ENCODE measurements around the gene BCL6. TPM values are rescaled to one million over a fixed set of nuclear protein-coding genes. Genes with fewer than 3 reads are reported as not detected.
"Not testable (repeated sequence)": the region's sequence is repeated elsewhere in the genome, so short reads cannot be mapped to it uniquely, and the experiment has no call there.

The BCL6 gene
- total RNA-seq, 4 donors from 2014 or later: 193 to 441 (median 282) TPM

DNA sequence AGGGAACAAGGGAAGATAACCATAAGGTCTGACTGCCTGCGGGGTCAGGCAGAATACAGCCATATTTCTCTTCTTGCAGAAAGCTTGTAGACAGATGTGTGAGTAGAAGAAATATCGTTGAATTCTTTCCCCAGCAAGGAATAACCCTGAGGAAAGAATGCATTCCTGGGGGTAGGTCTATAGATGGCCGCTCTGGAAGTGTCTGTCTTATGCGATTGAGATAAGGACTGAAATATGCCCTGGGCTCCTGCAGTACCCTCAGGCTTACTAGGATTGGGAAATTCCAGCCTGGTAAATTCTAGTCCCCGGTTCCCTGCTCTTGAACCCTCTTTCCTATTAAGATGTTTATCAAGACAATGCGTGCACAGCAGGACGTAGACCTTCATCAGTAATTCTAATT lies 59.3 kb downstream of the BCL6 start:
- DNase-seq (ENCODE audit: low spot score in 2 of 2): no peak
- TF ChIP-seq, protein P1, sequence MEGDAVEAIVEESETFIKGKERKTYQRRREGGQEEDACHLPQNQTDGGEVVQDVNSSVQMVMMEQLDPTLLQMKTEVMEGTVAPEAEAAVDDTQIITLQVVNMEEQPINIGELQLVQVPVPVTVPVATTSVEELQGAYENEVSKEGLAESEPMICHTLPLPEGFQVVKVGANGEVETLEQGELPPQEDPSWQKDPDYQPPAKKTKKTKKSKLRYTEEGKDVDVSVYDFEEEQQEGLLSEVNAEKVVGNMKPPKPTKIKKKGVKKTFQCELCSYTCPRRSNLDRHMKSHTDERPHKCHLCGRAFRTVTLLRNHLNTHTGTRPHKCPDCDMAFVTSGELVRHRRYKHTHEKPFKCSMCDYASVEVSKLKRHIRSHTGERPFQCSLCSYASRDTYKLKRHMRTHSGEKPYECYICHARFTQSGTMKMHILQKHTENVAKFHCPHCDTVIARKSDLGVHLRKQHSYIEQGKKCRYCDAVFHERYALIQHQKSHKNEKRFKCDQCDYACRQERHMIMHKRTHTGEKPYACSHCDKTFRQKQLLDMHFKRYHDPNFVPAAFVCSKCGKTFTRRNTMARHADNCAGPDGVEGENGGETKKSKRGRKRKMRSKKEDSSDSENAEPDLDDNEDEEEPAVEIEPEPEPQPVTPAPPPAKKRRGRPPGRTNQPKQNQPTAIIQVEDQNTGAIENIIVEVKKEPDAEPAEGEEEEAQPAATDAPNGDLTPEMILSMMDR (IDR thresholded peaks at IDR 0.05): no peak
- WGBS, 2 donors: 88 to 95% methylated on average over 7 of the region's 7 CpGs
- intact Hi-C loops (cut with DNase I; ENCODE audit: low total_unique reads): no loop called here
- no peak overlapping the region for H3K4me3 ChIP-seq (ENCODE audit: low read depth, poor library complexity, severe bottlenecking)

DNA sequence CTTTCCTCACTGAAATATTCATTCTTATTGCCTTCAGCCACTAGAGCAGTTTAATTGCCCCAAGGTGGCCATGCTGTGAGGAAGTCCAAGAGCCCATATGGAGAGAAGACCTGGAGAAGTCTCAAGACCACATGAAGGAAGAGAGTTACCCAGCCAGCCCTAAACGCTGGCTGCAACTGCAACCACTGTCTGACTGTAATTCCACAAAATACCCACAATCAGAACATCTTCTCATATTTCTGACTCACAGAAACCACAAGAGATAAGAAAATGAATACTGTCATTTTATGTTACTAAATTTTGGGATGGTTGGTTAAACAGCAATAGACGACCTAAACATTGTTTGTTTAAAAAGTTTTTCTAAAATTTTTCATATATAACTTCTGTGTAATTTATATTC lies 60.4 kb downstream of the BCL6 start:
- WGBS, 2 donors: 71 to 72% methylated on average over 2 of the region's 2 CpGs
- intact Hi-C loops (cut with DNase I; ENCODE audit: low total_unique reads): no loop called here
- H3K4me3 ChIP-seq (ENCODE audit: low read depth, poor library complexity, severe bottlenecking): no peak overlapping the region
- DNase-seq (ENCODE audit: low spot score in 2 of 2): no peak
- TF ChIP-seq POLR2A (IDR thresholded peaks at IDR 0.05): no peak
- TF ChIP-seq, protein P1 (IDR thresholded peaks at IDR 0.05): no peak

DNA sequence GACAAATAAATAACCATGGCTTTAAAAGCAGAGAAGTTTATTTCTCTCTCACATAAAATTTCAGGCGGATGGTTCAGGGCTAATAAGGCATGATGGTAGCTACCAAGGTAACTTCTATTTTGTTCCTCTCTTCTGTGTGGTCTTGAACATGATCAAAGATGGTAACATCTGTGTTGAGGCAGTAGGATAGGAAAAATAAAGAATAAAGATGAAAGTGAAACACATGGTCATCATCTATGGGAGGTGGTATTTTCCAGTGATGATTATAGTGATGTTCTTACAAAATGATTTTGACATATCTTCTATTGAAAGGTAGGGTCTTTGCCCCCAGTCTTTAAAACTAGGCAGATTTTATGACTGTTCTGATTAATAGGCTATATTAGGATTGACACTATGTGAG lies 60.8 kb downstream of the BCL6 start:
- no peak overlapping the region for H3K4me3 ChIP-seq (ENCODE audit: low read depth, poor library complexity, severe bottlenecking)
- no peak for DNase-seq (ENCODE audit: low spot score in 2 of 2)
- 80 to 90% methylated on average over 1 of the region's 1 CpG for WGBS, 2 donors
- no peak for TF ChIP-seq POLR2A (IDR thresholded peaks at IDR 0.05)
- TF ChIP-seq, protein P1 (IDR thresholded peaks at IDR 0.05): no peak
- intact Hi-C loops (cut with DNase I; ENCODE audit: low total_unique reads): no loop called here

DNA sequence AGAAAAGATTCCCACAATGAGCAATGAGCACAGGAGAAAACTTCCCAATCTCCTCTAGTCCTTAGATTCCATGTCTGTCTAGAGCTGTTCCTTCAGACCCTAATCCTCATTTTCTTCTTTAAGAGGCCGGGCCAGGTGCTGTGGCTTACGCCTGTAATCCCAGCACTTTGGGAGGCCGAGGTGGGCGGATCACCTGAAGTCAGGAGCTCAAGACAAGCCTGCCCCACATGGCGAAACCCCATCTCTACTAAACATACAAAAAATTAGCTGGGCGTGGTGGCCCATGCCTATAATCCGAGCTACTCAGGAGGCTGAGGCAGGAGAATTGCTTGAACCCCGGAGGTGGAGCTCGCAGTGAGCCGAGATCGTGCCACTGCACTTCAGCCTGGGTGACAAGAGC lies 63.5 kb downstream of the BCL6 start:
- intact Hi-C loops (cut with DNase I; ENCODE audit: low total_unique reads); H3K4me3 ChIP-seq (ENCODE audit: low read depth, poor library complexity, severe bottlenecking); DNase-seq (ENCODE audit: low spot score in 2 of 2): not testable (repeated sequence)
- 86 to 88% methylated on average over 11 of the region's 11 CpGs for WGBS, 2 donors

DNA sequence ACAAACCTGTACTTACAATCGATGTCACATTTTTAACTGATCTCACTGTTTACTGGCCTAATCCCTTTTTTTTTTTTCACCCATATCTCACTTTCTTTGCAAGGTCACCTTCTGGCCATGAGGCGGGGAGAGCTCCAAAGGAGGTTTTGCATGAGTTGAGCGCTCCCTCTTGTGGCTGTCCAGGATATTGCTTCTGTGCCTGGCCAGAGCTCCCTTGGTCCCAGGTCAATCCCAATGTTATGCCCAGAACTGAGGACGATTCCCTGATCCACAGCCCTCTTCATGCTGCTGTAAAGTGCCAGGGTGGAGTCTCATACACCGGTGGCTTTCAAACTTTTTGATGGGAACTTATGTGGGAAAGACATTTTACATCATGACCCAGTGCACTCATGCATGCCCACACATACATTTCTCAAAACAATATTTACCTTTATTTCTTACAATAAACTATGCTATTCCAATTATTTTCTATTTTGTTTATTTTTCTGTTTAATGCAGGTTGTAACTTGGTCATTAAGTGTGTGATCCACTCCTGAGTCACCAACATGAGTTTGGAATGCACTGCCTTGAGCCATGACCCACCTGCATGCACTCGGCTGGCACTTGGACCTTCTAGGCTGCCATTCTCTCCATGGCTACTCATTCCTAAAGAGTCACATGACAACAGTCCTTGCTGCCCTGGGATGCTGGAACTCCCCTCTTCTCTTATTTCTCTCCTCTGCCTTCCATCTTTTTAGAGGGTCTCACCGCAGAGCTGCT lies 65.5 kb downstream of the BCL6 start:
- H3K4me3 ChIP-seq (ENCODE audit: low read depth, poor library complexity, severe bottlenecking): no peak overlapping the region
- intact Hi-C loops (cut with DNase I; ENCODE audit: low total_unique reads): loop anchor here (5.0 kb wide), 1 partner anchor 358 kb away; no protein-coding TSS in a partner anchor
- 24 to 31% methylated on average over 7 of the region's 7 CpGs for WGBS, 2 donors
- DNase-seq (ENCODE audit: low spot score in 2 of 2): peak; percentile 55 to 92
- TF ChIP-seq POLR2A (IDR thresholded peaks at IDR 0.05): no peak
- TF ChIP-seq, protein P1 (IDR thresholded peaks at IDR 0.05): peak in 1 of 3 donors; percentile 71

DNA sequence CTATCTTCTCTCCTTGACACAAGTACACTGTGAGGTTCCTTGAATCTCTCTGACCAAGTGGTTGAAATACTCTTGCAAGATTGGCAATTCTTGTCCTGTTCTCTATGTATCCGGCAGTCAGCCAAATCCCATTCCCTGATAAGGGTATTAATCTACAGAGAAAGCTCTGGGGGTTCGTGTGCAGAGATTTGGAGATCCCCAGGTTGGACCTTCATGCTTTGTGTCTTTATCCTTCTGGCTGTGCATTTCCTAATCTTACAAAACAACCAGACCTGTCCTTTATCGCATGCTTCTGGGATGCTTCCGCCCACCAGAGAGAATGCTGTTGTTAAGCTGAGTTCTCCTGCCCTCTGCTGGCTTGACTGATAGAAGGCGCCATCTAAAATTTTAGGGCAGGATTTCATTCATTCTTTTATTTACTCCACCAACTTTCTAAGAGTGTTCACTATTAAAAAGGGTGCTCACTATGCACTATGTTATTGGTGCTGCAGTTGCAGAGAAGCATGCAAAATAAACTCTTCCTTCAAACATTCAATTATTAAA lies 66.5 kb downstream of the BCL6 start:
- no peak for DNase-seq (ENCODE audit: low spot score in 2 of 2)
- 27 to 29% methylated on average over 5 of the region's 5 CpGs for WGBS, 2 donors
- intact Hi-C loops (cut with DNase I; ENCODE audit: low total_unique reads): loop anchor here (5.0 kb wide), 1 partner anchor 356 kb away; no protein-coding TSS in a partner anchor
- H3K4me3 ChIP-seq (ENCODE audit: low read depth, poor library complexity, severe bottlenecking): no peak overlapping the region
- TF ChIP-seq, protein P1 (IDR thresholded peaks at IDR 0.05): no peak
- TF ChIP-seq POLR2A (IDR thresholded peaks at IDR 0.05): no peak

Data from lower leg skin (tissue), 4 donors.